COR-L47 (cell line): ENCODE measurements around the gene CUL7.
"Not testable (repeated sequence)": the region's sequence is repeated elsewhere in the genome, so short reads cannot be mapped to it uniquely, and the experiment has no call there.

Experiments used
- DNase-seq: peaks from one replicate; lab custom pipeline; 2025; lab: John Stamatoyannopoulos, UW

Gene CUL7

DNA sequence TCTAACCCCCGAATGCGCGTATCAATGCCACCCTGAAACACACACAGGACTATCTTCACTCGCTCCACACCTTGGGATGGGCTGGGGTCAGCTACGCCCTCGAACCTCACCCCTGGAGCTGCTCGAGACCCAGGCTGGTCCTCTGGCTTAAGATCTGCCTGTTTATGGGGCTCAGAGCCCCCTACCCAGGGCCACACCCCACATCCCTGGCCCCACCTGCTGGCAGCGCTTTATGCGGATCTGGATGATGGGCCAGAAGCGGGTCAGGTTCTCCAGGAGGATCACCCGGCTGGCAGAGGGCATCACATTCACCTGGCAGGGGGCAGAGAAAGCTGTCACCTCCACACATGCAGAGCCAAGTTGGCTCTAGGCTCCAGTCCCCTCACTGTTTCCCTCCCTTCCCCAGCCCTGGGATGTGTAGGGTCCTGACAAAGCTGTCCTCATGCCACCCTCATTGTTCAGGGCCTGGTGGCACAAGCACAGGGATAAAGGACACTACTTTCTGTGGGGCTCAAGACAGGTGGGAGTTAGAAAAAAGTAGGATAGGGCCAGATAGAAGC is 8.2 kb downstream of the CUL7 start:
- DNase-seq, result no peak

DNA sequence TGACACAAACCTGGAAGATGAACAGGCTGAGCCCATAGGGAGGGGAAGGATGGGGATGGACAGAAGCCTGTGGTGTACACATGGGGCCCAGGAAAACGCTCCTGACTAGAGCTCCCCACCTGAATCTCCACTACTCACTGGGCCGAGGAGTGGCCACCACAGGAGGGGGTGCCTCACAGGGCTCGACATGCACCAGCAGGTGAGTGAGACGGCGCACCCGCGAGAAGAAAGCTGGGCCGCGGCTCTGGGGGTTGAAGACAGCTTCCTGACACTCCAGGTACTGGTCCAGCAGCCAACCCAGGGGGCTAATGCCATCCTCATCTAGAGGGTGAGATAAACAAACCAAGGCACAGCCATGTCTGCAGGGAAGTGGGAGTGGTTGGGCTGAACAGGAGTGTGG is 10.3 kb downstream of the CUL7 start:
- DNase-seq, result no peak

DNA sequence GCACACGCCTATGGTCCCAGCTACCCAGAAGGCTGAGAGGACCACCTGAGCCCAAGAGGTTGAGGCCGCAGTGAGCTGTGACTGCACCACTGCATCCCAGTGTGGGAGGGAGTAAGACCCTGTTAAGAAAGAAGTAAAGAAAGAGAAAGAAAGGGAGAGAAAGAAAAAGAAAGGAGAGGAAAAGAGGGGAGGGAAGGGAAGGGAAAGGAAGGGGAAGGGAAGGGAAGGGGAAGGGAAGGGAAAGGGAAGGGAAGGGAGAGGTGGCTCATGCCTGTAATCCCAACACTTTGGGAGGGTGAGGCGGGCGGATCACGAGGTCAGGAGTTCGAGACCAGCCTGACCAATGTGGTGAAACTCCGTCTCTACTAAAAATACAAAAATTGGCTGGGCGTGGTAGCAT is 12.2 kb downstream of the CUL7 start:
- DNase-seq, result not testable (repeated sequence)

DNA sequence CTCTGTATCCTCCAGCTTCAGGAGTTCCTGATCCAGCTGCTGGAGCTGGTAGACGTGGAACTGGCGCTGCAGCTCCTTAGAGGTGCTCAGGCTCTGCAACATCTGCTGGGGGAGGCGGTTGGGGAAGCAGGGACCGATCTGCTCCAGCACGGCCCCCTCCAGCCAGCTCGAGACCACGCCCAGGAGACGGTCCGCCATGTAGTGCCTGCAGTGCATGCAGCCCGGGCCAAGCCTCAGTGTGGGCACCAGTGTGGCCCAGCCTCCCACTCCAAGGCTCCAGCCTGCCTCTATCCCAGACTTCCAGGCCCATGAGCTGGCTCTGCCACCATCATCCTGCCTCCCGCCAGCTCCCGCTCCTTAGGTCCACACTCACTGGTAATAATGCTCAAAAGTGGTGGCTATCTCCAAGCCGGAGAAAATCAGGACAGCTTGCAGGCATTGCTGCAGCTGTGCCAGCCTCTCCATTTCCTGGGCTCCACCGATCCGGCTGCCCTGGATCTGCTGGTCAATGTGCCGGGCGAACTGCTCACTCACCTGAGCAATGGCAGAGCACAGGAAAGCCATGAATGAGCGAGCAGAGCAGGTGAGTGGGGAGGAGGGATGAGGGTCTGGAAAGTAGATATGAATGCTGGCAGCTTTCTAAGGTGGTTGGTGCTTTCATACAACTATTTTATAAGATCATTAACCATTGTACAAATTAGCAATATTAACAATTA is 13.0 kb downstream of the CUL7 start:
- DNase-seq, result no peak

DNA sequence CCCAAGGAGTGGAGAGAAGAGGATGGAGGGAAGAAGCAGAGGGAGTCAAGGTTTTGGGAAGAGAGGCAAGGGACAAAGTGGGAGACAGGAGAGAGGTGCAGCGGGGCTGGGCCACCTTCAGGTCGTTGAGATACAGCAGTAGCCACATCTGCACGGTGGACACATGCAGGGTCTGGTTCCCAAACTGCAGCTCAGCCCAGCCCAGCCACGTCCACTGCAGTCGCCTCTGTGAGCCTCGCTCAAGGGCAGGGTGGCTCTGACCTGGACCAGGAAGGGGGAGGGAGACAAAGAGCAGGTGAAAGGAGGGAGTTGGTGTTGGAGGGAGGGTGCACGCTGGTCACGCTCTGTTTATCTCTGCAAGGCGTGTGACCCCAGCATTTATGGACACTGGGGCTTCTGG is 14.9 kb downstream of the CUL7 start:
- DNase-seq, result no peak

DNA sequence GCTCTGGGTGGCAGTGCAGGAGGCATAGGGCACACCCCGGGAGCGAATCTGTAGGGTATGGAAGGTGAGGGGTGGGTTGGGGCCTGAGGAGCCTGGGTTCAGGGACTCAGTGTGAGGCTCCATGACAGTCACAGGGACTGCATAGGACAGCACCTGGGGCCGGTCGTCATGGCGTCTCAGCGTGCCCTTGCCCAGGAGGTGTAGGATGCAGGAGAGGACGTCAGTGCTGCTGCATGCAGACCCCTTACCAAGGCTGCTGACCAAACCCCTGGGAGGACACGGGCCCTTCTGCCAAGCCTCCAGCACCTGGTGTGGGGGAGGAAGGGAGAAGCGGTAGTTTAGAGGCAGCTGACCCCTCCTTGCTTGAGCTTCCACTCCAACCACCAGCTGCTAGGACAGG is 15.9 kb downstream of the CUL7 start:
- DNase-seq, result no peak

DNA sequence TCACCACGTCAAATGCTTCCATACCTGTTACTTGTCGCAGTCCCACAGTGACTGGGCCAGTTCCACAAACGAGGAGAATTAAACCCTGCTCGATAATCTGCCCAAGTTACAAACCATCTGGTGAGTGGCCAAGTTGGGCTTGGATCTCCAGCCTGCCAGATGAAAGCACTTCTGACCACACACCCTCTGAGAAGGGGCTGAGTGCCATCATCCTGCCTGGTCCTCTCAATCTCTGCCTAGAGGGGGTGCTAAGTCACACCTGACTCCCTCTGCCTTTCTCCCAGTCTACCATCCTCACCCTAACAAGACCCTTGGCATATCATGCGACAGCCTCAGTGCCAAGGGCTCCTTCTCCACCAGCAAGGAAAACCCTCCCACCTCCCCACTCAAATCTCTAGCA is 16.5 kb downstream of the CUL7 start:
- no peak for DNase-seq

DNA sequence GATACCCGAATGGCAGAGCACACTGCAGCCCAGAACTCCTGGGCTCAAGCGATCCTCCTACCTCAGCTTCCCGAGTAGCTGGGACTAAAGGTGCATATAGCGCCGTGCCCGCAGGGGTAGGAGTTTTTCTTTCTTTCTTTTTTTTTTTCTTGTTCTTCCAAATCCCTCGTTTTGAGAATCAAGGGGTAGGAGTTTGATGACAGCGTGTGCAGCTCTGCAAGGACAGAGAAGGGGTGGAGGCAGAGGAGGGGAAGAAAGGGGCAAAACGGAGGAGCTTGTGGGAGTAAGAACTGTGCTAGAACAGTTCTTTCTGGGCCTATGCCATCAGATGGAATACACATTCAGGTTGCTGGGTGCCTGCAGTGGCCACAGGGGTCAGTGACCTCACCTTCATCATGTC is 16.9 kb downstream of the CUL7 start:
- DNase-seq, result no peak

DNA sequence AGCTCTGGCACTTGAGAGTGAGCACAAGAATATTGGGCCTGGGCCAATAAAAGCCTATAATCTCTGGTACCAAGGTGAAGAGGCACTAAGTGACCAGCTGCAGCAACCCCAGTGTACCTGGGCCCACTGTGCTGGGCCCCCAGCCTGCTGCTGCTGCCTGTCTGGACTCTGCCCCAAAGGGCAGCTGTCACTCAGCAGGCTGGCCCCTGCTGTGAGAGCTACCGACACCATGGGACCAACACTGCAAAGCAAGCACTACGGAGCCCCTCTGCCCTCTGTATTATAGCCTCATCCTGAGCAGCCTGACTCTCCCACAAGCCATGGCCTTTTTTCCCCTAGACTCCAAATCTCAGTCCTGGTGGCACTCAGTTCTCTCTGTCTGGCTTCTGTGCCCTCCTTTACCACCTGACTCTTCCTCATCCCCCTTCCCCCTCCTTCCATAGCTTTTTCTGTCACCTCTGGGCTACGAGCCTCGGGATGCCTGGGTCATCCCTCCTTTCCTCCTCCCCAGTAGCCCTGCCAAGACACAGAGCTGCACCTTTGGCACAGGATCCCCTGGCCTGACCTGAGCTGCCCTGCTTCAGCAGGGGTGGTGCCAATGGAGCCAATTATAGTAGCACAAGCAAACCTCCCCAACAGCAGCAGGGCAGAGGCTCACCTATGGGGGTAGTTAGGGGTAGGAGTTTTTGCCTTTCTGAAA is 18.0 kb downstream of the CUL7 start:
- no peak for DNase-seq

DNA sequence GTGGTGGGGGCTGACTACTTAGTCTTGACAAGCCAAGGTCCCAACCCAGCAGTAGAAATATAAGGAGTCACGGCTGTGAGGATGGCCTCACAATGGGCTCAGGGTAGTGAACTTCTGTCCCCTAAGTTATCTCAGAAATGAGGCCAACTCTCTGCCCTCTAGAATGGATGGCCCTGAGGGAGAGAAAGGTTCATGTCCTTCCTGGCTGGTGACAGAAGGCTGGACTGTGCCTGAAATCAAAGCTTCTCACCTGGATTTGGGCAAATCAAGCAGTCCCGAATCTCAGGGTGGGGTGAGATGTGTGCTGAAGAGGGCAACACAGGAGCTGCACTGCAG is 19.5 kb downstream of the CUL7 start:
- no peak for DNase-seq

DNA sequence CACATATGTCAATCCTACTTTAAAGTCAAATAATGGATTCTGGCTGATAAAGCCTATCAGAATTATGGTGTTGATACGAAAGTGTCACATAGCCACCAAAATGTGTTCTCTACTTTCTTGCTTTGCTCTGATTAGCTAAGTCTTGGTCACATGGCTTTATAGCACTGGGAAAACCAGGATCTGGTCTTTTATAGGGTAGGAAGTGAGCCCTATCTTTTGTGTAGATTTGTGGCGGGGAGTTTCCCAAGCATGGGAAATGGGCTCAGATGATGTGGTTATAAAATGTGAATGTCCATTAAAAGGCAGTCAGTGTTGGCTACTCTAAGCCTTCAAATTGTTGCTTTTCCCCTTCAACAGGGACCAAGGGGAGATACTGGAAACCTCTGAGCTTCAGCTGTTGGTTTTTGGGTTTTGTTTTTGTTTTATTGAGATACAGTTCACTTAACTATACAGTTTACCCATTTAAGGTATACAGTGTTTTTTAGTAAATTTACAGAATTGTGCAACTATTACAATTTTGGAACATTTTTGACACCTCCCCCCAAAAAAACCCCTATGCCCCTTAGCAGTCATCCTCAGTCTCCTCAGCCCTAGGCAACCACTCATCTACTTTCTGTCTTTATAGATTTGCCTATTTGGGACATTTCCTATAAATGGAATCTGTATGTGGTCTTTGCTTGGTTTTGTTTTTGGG is 20.0 kb downstream of the CUL7 start:
- DNase-seq, result no peak

DNA sequence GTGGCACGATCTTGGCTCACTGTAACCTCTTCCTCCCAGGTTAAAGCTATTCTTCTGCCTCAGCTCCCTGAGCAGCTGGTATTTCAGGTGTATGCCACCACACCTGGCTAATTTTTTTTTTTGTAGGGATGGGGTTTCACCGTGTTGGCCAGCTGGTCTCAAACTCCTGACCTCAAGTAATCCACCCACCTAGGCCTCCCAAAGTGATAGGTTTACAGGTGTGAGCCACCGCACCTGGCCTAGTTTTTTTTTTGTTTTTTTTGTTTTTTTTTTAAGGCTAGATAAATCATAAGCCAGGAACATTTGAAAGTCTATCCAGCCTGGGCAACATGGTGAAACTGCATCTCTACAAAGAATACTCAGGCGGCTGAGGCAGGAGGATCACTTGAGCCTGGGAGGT is 21.3 kb downstream of the CUL7 start:
- DNase-seq, result no peak

DNA sequence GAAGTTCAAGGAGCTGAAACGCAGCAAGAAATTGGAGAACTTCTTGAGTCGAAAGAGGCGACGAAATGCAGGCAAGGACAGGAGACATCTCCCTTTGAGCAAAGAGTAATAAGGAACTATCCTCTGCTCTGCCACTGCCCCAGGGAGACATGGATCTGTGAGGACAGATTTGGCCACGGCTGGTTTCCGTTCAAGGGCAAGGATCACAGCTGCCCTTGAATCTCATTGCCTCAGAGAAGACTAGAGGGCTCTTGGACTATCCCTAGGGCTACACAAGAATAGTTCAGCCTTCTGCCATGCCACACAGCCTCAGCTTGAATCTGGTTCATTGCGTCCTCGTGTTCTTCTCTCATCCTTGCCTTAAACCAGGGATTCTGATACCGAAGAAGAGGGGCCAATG is 24.5 kb downstream of the CUL7 start:
- DNase-seq, result no peak

DNA sequence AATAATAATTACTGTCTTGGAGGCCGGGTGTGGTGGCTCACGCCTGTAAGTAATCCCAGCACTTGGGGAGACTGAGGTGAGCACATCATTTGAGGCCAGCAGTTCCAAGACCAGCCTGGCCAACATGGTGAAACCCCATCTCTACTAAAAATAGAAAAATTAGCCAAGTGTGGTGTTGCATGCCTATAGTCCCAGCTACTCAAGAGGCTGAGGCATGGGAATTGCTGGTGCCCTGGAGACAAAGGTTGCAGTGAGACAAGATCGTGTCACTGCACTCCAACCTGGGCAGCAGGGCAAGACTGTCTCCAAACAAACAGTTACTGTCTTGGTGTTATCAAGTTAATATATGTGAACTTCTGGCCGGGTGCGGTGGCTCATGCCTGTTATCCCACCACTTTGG is 27.3 kb downstream of the CUL7 start:
- no peak for DNase-seq

DNA sequence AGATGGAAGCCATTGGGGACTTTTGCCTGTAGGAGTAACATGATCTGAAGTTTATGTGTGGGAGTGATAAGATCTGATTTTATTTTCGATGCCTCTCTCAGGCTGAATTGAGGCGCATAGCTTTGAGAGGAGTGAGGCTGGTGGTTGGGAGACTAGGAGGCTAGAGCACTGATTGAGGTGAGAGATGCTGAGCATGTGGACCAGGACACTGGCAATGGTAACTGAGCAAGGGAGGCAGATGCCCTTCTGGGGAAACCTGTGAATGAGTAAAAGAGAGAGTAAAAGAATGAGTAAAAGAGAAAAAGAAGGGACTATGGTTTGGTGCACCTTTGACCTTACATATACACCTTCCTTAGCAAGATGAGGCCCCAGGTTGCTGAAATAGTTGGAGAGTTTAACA is 29.2 kb downstream of the CUL7 start:
- no peak for DNase-seq

DNA sequence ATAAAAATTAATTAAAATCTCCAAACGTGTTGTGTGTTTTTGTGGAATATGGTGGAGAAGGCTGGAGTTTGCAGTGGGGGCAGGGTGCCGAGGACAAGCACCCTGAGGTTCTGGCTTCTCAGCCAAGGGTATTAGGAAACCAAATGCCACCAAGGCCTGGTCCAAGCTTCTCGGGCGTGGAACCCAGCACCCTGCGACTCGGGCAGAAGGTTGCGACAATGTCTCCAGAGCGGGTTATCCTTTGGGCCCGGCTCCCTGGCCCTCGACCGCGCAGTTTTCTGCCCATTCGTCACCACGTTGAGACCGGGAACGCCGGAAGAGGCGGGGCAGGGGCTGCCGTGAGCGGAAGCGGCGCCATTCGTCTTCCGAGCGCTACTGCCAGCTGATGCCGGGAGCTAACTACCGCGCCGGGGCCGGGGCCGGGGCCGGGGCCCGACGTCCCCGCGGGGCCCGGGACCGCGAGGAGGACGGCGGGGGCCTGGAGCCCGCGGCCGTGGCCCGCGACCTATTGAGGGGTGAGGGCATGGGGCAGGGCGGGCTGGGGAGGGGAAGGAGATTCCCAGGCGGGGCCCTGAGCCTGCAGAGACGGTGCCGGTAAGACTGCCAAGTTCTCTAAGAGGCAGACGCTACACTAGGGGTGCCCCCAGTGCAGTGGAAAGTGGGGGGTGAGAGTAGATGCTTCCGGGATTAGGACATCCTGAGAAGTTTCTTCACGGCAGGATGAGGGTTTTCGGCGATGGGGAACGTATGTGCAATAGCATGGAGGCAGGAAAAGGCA is 32.2 kb downstream of the CUL7 start, which contains the start of gene RRP36:
TSS of gene RRP36 (plus strand) at position 354 of the 778 bp plus-strand sequence. CDS start at position 386, 32 bp downstream.
- DNase-seq, result peak; percentile 42

DNA sequence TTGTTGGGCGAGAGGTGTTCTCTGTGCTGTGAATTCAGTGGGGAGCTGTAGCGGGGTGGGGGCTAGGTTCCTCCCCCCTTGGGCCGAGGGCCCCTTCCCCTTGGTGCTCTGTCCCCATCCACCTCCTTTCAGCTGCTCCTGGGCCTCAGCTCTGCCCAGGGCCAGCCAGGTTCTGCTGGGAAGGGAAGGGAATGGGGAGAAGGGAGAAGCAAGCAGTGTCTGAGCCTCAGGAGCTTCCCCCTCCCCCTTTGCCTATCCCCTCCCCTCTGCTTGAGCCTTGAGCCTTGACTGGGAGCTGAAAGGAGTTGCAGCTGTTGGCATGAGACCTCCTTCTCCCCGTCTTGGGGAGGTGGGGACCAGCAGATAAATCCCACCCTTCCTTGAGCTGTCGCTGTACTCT is 32.8 kb downstream of the CUL7 start:
- no peak for DNase-seq

DNA sequence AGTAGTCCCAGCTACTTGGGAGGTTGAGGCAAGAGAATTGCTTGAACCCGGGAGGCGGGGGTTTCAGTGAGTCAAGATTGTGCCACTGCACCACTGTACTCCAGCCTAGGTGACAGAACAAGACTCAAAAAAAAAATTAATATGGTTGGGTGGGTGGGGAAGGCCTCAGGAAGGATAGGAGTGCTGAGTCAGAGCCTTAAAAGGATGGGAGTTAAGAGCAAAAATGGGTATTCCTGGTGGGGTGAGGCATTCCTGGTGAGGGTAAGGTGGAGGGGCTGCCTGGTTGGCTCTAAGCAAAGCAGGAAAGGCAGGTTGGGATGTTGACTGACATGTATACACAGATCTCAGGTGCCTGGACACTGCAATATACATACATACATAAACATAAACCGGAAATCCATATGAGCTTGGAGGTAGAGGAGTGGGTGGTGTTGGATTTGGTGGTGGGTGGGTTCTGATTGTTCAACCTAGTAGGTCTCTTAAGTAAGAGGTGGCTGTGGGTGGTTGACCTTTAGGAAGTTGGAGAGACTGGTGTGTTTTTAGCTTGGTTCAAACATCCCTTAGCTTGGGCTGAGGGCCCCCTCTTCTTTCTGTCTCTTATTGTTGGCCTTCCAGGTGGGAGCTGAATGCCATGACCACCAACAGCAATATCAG is 33.5 kb downstream of the CUL7 start:
- no peak for DNase-seq

DNA sequence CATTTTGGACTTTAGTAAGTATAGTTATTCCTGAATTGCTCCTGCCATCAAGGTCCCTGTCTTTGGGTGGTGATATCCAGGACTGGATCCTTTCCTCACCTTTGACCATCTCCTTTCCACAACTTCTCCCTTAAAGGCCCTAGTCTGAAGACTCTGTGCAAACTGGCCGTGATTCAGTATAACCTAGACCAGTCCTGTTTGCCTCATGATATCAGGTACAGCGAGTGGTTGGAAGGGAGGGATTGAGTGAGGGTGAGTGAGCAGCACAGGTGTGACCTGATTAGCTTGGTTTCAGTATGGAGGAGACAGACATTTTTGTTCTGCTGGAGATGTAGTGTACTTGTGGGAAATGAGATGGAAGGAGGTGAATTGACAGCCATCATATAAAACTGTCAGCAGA is 34.5 kb downstream of the CUL7 start:
- DNase-seq, result no peak

DNA sequence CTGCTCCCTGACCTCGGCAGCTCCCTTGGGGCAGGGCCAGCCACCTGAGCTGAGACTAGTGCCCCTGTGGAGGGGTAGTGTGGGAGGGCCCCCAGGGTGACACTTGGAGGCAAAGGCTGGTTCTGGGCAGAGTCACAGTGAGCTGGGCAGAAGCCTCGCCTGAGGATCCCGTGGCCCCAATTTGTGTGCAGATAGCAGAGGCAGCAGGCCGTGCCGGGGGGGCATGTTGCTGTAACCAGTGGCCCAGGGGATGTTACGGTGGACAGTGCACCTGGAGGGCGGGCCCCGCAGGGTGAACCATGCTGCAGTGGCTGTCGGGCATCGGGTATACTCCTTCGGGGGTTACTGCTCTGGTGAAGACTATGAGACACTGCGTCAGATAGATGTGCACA is 36.7 kb downstream of the CUL7 start:
- DNase-seq, result no peak

DNA sequence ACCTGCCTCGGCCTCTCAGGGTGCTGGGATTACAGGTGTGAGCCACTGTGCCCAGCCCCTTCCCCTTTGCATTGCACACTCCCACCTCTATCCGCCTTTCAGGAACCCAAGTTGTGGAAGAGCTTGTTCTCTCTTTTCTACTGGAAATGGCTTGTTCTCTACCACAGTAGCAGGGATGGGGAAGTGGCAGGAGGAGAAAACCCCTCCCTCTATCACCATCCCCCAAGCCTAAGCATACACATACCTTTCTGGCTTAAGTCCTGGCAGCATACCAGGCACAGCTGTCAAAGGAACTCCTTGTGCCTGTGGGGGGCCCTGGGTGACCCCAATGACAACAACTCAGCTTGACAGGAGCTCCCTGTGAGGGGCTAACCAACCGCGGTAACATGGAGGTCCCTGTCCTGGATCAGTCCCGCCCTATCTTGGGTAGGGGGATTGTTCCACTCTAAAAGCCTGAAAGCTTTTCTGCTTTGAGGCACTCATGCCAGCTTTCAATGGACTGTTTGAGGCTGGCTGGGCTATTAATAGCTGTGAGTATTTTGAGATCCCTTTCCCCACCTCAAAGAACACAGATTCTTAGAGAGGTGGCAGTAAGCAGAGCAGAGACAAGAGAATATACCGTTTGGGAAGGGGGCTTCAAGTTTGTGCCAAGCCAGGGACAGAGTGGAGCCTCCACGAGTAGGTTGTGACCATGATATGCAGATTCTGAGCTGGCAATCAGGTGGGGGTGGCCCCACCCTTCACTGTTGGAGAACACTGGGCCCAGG is 37.3 kb downstream of the CUL7 start:
- no peak for DNase-seq
